HG03469 (cell line): ENCODE results near the gene CGB2.
"Not testable (repeated sequence)": the region's sequence is repeated elsewhere in the genome, so short reads cannot be mapped to it uniquely, and the experiment has no call there.

Source experiments
- ATAC-seq: cut with Tn5 transposase; IDR thresholded peaks from one replicate; pipeline ENCODE4 v1.9.1; 2021; ENCODE audit warnings: mild to moderate bottlenecking, moderate library complexity, moderate number of reproducible peaks; ENCODE audit not compliant: unreplicated experiment

The CGB2 gene

DNA sequence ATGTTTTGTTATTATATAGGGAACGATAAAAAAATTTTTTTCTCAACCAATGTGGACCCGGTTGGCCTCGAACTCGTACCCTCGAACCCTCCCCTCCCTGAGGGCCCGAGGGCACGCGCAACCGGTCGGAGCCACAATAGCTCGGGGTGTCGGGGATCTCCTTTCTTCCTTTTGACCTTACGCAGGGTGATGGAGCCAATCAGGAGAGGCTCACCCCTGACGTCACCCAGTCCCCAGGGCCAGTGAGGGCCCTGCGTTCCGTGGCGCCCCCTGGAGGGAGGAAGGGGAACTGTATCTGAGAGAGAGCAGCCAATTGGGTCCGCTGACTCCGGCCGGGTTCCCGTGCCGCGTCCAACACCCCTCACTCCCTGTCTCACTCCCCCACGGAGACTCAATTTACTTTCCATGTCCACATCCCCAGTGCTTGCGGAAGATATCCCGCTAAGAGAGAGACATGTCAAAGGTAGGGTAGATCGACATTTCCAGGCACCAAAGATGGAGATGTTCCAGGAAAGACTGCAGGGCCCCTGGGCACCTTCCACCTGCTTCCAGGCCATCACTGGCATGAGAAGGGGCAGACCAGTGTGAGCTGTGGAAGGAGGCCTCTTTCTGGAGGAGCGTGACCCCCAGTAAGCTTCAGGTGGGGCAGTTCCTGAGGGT is at the start of gene CGB2:
TSS of gene CGB2 (plus strand) at position 249 of the 660 bp plus-strand sequence. CDS start at position 455, 206 bp downstream.
- ATAC-seq, result not testable (repeated sequence)

- ATAC-seq, result no peak
These were observed 49.4 kb upstream of the CGB2 start for GRCh38 chr19:48982280-48982679.

- ATAC-seq, result no peak
These were observed 46.0 kb upstream of the CGB2 start for GRCh38 chr19:48985711-48986110.

GRCh38 chr19:48986211-48986610 is 45.5 kb upstream of the CGB2 start:
- ATAC-seq, result no peak

- no peak for ATAC-seq
These were observed 44.4 kb upstream of the CGB2 start for GRCh38 chr19:48987323-48987722.

GRCh38 chr19:48988286-48988685 is 43.4 kb upstream of the CGB2 start:
- ATAC-seq, result no peak

GRCh38 chr19:48988860-48989259 is 42.8 kb upstream of the CGB2 start:
- ATAC-seq, result no peak

DNA sequence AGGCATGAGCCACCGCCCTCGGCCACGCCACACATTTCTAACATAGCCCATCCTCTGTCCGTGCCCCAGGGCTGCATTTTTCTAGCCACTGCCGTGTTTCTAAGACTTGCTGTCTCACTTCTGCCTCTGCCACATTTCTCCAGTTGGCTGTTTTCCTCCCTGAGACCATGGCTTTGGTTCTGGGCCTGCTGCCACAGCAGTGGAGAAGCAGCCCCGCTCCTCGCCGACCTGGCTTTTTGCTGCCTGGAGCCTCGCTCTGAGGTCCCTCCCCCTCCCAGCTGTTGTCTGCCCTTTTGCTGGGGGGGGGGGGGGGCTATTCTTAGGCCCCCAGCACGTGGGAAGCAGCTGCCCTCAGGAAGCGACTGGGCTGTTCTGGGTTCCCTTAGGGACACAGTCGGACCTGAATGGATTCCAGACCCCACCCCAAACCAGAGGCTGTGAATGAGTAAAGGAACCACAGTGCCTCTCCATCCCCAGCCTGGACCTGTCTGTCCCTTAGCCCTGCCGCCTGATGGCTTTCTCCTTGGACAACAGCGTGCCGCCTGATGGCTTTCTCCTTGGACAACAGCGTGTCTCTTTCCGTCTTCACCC is 41.9 kb upstream of the CGB2 start:
- ATAC-seq, result no peak

DNA sequence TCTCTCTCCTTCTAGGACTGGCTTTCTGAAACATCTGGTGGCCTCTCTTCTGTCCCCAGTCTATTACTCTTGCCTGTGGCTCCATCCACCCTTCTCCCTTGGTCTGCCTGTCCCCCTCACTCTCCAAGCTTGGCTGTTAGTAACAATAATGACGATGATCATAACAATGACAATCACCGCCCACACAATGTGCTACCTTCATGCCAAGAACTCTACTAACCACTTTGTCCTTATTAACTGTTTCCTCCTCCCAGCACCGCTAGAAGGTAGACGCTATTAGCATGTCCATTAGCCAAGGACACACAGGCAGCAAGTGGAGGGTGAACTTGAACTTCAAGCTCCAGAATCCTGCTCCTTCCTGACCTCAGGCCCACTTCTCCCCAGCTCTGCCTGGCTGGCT is 41.3 kb upstream of the CGB2 start:
- no peak for ATAC-seq

- ATAC-seq, result no peak
These were observed 40.6 kb upstream of the CGB2 start for GRCh38 chr19:48991011-48991609.

DNA sequence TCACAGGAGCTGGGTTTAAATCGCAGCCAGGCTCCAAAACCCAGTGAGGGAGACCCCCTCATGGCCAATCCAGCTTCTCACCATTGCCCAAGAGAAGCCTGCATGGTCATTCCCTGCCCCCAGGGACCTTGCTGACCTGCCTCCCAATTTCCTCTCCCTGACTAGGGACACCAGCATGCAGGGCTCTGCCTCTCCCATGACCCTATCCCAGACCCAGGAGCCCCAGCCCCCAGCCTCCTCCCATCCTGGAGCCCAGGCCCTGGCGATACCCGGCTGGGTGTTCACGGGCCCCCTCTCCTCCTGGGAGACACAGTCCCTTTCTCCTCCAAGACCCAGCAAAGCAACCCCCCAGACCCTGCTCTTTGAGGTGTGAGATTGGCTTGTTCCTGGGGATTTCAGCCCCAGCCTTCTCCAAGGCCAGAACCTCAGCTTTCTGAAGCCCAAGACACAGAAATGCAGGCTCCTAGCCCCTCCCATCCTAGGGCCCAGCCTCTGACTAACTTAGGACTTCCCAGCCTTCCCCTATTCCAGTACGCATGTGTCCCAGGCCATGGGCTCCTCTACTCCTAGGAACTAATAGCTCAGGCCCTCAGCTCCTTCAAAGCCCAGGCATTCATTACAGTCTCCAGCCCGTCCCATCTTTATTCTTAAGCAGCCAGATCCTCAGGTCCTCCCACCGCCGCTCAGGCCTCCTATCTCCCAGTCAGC is 39.7 kb upstream of the CGB2 start:
- no peak for ATAC-seq

- no peak for ATAC-seq
These were observed 39.0 kb upstream of the CGB2 start for GRCh38 chr19:48992581-48993174.

DNA sequence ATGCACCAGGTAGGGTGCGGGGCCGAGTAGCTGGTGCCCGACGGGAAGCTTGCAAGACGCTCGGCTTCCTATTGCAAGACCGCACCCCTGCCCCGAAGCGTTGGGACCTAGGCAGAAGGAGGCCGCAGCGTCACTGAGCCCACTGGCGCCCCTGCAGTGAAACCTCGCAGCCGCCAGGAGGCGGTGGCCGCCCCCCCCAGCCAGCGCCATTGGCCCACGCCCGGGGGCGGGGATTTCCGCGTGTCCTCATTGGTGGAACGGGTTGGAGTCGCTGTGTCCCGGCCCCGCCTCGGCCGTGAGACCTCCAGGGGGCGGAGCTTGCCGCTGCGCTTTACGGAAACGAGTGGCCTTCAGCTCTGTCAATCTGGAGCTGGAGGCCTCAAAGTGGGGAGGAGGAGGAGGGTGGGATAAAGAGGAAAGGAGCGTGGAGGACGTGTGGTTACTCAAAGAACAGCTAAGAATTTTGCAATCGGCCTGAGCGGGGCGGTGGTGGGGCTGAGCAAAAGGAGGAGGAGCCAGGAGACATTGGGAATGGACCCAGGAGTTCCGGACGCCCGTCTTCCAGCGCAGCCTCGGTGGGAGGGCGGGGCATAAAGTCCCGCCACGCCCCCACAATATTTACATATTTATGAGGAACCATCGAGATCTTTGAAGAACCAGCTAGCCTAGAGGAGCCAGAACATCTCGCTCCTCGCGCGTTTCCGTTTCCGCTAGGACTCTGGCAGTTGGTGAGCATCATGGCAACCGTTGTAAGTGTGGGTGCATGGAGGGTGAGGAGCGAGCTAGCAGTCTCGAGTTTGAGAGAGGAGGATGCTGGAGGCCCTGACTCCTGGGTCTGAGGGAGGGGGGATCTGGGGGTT is 38.3 kb upstream of the CGB2 start, which contains the start of the genes GYS1 and RUVBL2:
TSS of gene GYS1 (minus strand) at position 135 of the 860 bp plus-strand sequence. CDS start 197 bp downstream, outside the sequence.
TSS of gene RUVBL2 (plus strand) at position 713 of the 860 bp plus-strand sequence. CDS start at position 738, 25 bp downstream.
- ATAC-seq, result peak; percentile 71

GRCh38 chr19:48994035-48994386 is 37.7 kb upstream of the CGB2 start:
- ATAC-seq, result no peak

GRCh38 chr19:48997972-48998371 is 33.7 kb upstream of the CGB2 start:
- no peak for ATAC-seq

- no peak for ATAC-seq
These were observed 32.0 kb upstream of the CGB2 start for GRCh38 chr19:48999481-49000325.

GRCh38 chr19:49004133-49004532 is 27.6 kb upstream of the CGB2 start:
- no peak for ATAC-seq

GRCh38 chr19:49004964-49005614 is 26.6 kb upstream of the CGB2 start:
- no peak for ATAC-seq

GRCh38 chr19:49006905-49007304 is 24.8 kb upstream of the CGB2 start:
- ATAC-seq, result no peak
